Transverse colon (tissue), 4 donors: Measurements from ENCODE around the gene MYO18B. TPM values are rescaled to one million over a fixed set of nuclear protein-coding genes. Genes with fewer than 3 reads are reported as not detected.

Experiments used
- DNase-seq: peaks from one replicate; pipeline ENCODE4 v3.0.0-alpha.2; 2019
- H3K27ac ChIP-seq, 4 donors: fragments of 200-600 bp; sonication (generic); 2 replicates each; pipeline ENCODE4 v1.5.1; 2016 to 2018; ENCODE audit warnings: inconsistent platforms in 4 of 4
- H3K27me3 ChIP-seq: fragments of 200-600 bp; sonication (generic); 2 replicates; pipeline ENCODE4 v1.5.1; 2017; ENCODE audit warnings: inconsistent platforms
- H3K36me3 ChIP-seq, 4 donors: fragments of 200-600 bp; sonication (generic); 2 replicates each; pipeline ENCODE4 v1.5.1; 2017 to 2019; ENCODE audit warnings: inconsistent platforms in 4 of 4
- H3K4me1 ChIP-seq, 4 donors: fragments of 200-600 bp; sonication (generic); 2 replicates each; pipeline ENCODE4 v1.5.1; 2017 to 2020; ENCODE audit warnings: inconsistent platforms in 4 of 4
- H3K4me3 ChIP-seq, 4 donors: fragments of 200-600 bp; sonication (generic); 1 replicate in 1 of 4; 2 replicates in 3 of 4; pipeline versions ENCODE4 v1.5.1 to v1.6.1; 2017 to 2019; ENCODE audit warnings: inconsistent platforms in 4 of 4
- H3K9me3 ChIP-seq, 2 donors: fragments of 200-600 bp; sonication (generic); 2 replicates each; pipeline ENCODE4 v1.5.1; 2017 to 2019; ENCODE audit warnings: inconsistent platforms in 2 of 2
- CTCF ChIP-seq, 5 experiments: fragments of 200-600 bp in 3 of 5; fragments of 450-650 bp in 2 of 5; sonication (generic) in 3 of 5; IDR thresholded peaks; 1 replicate in 2 of 5; 2 replicates in 3 of 5; pipeline ENCODE4 v1.5.1; 2016 to 2017; ENCODE audit warnings: antibody characterized with exemption in 5 of 5, inconsistent platforms in 3 of 5, mild to moderate bottlenecking in 2 of 5, moderate library complexity in 1 of 5
- EP300 ChIP-seq: sonication (generic); formaldehyde crosslinking; IDR thresholded peaks from one replicate; pipeline ENCODE4 v1.6.1; 2017; ENCODE audit warnings: antibody characterized with exemption, low read depth
- POLR2A ChIP-seq: fragments of 450-650 bp; IDR thresholded peaks from one replicate; pipeline ENCODE4 v1.6.1; 2016; ENCODE audit warnings: antibody characterized with exemption, mild to moderate bottlenecking, moderate library complexity
- POLR2AphosphoS5 ChIP-seq, 3 donors: sonication (generic); formaldehyde crosslinking; IDR thresholded peaks; one replicate each; pipeline ENCODE4 v1.6.1; 2016; ENCODE audit warnings: antibody characterized with exemption in 3 of 3
- WGBS, 2 donors: methylation state at CpG; one replicate each; pipeline ENCODE4 v1.1.5; 2018; ENCODE audit warnings: low coverage in 1 of 2; 5-methylcytosine and 5-hydroxymethylcytosine counted together
- in situ Hi-C, 4 donors: fragments of 200-750 bp; cut with MboI; loops; one replicate each; pipeline versions ENCODE4 v1.15.0 to v1.15.1; 2017; ENCODE audit warnings: low sequenced_read_pairs in 3 of 4, low pct_ligation_motif_present in 1 of 4, low pct_unique_long_range_greater_than_20kb in 1 of 4
- intact Hi-C: fragments of 100-400 bp; cut with DNase I; formaldehyde crosslinking; loops from one replicate; pipeline ENCODE4 v1.15.1; 2023; ENCODE audit warnings: low total_unique reads
- total RNA-seq, 4 donors: library from RNA; depleted of rRNA; stranded (reverse); fragments of >200 nt; gene quantifications; one replicate each; pipeline ENCODE4 v1.1.0, GENCODE V29; 2016

MYO18B gene
- total RNA-seq, 4 donors from 2014 or later = 0.27 TPM; not detected in 3

- H3K27ac ChIP-seq = no peak overlapping the region
- TF ChIP-seq EP300 = no peak
- no peak overlapping the region for H3K4me3 ChIP-seq
- peaks cover 19% of the 10 kb centered on the region for H3K27me3 ChIP-seq
- in situ Hi-C loops (no loop called here), intact Hi-C loops (no loop called here)
- no peaks in the 10 kb centered on the region for H3K9me3 ChIP-seq
- H3K36me3 ChIP-seq = no peaks in the 10 kb centered on the region
- no peaks in the 10 kb centered on the region for H3K4me1 ChIP-seq
- WGBS, 2 donors = 28 to 30% methylated on average over 1 to 4 of the region's 4 CpGs
- no peak for DNase-seq
These were observed 177.5 kb downstream of the MYO18B start for GRCh38 chr22:25919452-25919851.

GRCh38 chr22:25922141-25922540 is 180.2 kb downstream of the MYO18B start:
- Histone ChIP-seq H3K9me3 (no peaks in the 10 kb centered on the region), H3K27me3 (peaks cover 19% of the 10 kb centered on the region), H3K4me1 (no peaks in the 10 kb centered on the region), H3K36me3 (no peaks in the 10 kb centered on the region), H3K27ac (no peak overlapping the region), H3K4me3 (no peak overlapping the region)
- in situ Hi-C loops = no loop called here
- WGBS, 2 donors = 85 to 94% methylated on average over 3 to 10 of the region's 10 CpGs
- TF ChIP-seq POLR2A (no peak), POLR2AphosphoS5 (IDR thresholded peaks at IDR 0.05) (no peak), EP300 (no peak), CTCF (IDR thresholded peaks at IDR 0.05) (no peak)
- DNase-seq = no peak
- intact Hi-C loops = no loop called here

GRCh38 chr22:25923914-25924313 is 181.9 kb downstream of the MYO18B start:
- Histone ChIP-seq H3K4me1 (no peaks in the 10 kb centered on the region), H3K36me3 (no peaks in the 10 kb centered on the region), H3K27ac (no peak overlapping the region), H3K4me3 (no peak overlapping the region), H3K9me3 (no peaks in the 10 kb centered on the region), H3K27me3 (peaks cover 23% of the 10 kb centered on the region)
- TF ChIP-seq EP300 (no peak), POLR2A (no peak), CTCF (IDR thresholded peaks at IDR 0.05) (no peak)
- in situ Hi-C loops (no loop called here), intact Hi-C loops (no loop called here)
- 42 to 54% methylated on average over 5 to 8 of the region's 8 CpGs for WGBS, 2 donors
- no peak for DNase-seq

GRCh38 chr22:25928038-25928437 is 186.1 kb downstream of the MYO18B start:
- TF ChIP-seq CTCF (IDR thresholded peaks at IDR 0.05) (no peak), EP300 (no peak), POLR2AphosphoS5 (IDR thresholded peaks at IDR 0.05) (no peak), POLR2A (no peak)
- Histone ChIP-seq H3K27ac (no peak overlapping the region), H3K9me3 (no peaks in the 10 kb centered on the region), H3K27me3 (peaks cover 19% of the 10 kb centered on the region), H3K4me3 (no peak overlapping the region), H3K4me1 (no peaks in the 10 kb centered on the region), H3K36me3 (no peaks in the 10 kb centered on the region)
- no peak for DNase-seq
- in situ Hi-C loops = no loop called here
- 52% methylated on average over 3 of the region's 3 CpGs; no CpG with 5 or more reads in 1 of the 2 donors for WGBS, 2 donors
- intact Hi-C loops = no loop called here

GRCh38 chr22:25929321-25929878 is 187.4 kb downstream of the MYO18B start:
- WGBS, 2 donors = 47 to 52% methylated on average over 4 to 5 of the region's 5 CpGs
- Histone ChIP-seq H3K9me3 (no peaks in the 10 kb centered on the region), H3K4me3 (no peak overlapping the region), H3K27ac (no peak overlapping the region), H3K4me1 (no peaks in the 10 kb centered on the region), H3K27me3 (peaks cover 10% of the 10 kb centered on the region), H3K36me3 (no peaks in the 10 kb centered on the region)
- no peak for TF ChIP-seq POLR2AphosphoS5 (IDR thresholded peaks at IDR 0.05)
- TF ChIP-seq POLR2A = no peak
- in situ Hi-C loops (no loop called here), intact Hi-C loops (no loop called here)
- no peak for DNase-seq
